ENCODE measurements around the gene DOK6.

- TF ChIP-seq EZH2 (IDR thresholded peaks at IDR 0.05; ENCODE audit: borderline replicate concordance, low read depth, low read length, severe bottlenecking): no peak
- TF ChIP-seq POLR2A (IDR thresholded peaks at IDR 0.05; ENCODE audit: low read depth, low read length): no peak
- no peak for TF ChIP-seq MAX (IDR thresholded peaks at IDR 0.05; ENCODE audit: insufficient read depth, insufficient read length)
- no peak for TF ChIP-seq CTCF (IDR thresholded peaks at IDR 0.05; ENCODE audit: extremely low read depth in 1 of 2, insufficient read depth in 1 of 2, low read depth in 1 of 2, low read length in 2 of 2)
- no peak for TF ChIP-seq POLR2AphosphoS5 (IDR thresholded peaks at IDR 0.05; ENCODE audit: insufficient read depth, low read depth, low read length)
- no peak for TF ChIP-seq MYC (IDR thresholded peaks at IDR 0.05; ENCODE audit: low read depth, low read length)
Observed at GRCh38 chr18:69596345-69596744, 195.7 kb downstream of the DOK6 start.

Data from endothelial cell of umbilical vein (primary cell).